Measurements from ENCODE around the gene SLAIN2.

SLAIN2 gene

GRCh38 chr4:48334236-48334635, 7.1 kb upstream of the SLAIN2 start:
- no peak for DNase-seq (ENCODE audit: low read depth in 2 of 2)

GRCh38 chr4:48334900-48335384, 6.4 kb upstream of the SLAIN2 start:
- DNase-seq (ENCODE audit: low read depth in 2 of 2) = no peak

- no peak for DNase-seq (ENCODE audit: low read depth in 2 of 2)
Observed at GRCh38 chr4:48336146-48336870, 5.0 kb upstream of the SLAIN2 start.

GRCh38 chr4:48337731-48338130, 3.6 kb upstream of the SLAIN2 start:
- DNase-seq (ENCODE audit: low read depth in 2 of 2) = no peak

- no peak for DNase-seq (ENCODE audit: low read depth in 2 of 2)
Observed at GRCh38 chr4:48339642-48340041, 1.7 kb upstream of the SLAIN2 start.

- DNase-seq (ENCODE audit: low read depth in 2 of 2) = no peak
Observed at GRCh38 chr4:48340276-48340964, 909 bp upstream of the SLAIN2 start.

- DNase-seq (ENCODE audit: low read depth in 2 of 2) = peak; percentile 19 to 31
Observed at GRCh38 chr4:48341776-48342605, 662 bp downstream of the SLAIN2 start.

GRCh38 chr4:48342606-48342880, 1.2 kb downstream of the SLAIN2 start:
- no peak for DNase-seq (ENCODE audit: low read depth in 2 of 2)

- no peak for DNase-seq (ENCODE audit: low read depth in 2 of 2)
Observed at GRCh38 chr4:48343035-48343434, 1.7 kb downstream of the SLAIN2 start.

GRCh38 chr4:48343551-48343950, 2.2 kb downstream of the SLAIN2 start:
- DNase-seq (ENCODE audit: low read depth in 2 of 2) = no peak

GRCh38 chr4:48345542-48345941, 4.2 kb downstream of the SLAIN2 start:
- no peak for DNase-seq (ENCODE audit: low read depth in 2 of 2)

- no peak for DNase-seq (ENCODE audit: low read depth in 2 of 2)
Observed at GRCh38 chr4:48346594-48346993, 5.3 kb downstream of the SLAIN2 start.

GRCh38 chr4:48347282-48347921, 6.1 kb downstream of the SLAIN2 start:
- no peak for DNase-seq (ENCODE audit: low read depth in 2 of 2)

- no peak for DNase-seq (ENCODE audit: low read depth in 2 of 2)
Observed at GRCh38 chr4:48350871-48351270, 9.5 kb downstream of the SLAIN2 start.

GRCh38 chr4:48352793-48353192, 11.5 kb downstream of the SLAIN2 start:
- no peak for DNase-seq (ENCODE audit: low read depth in 2 of 2)

GRCh38 chr4:48356355-48356754, 15.0 kb downstream of the SLAIN2 start:
- no peak for DNase-seq (ENCODE audit: low read depth in 2 of 2)

- no peak for DNase-seq (ENCODE audit: low read depth in 2 of 2)
Observed at GRCh38 chr4:48360285-48361011, 19.1 kb downstream of the SLAIN2 start.

- no peak for DNase-seq (ENCODE audit: low read depth in 2 of 2)
Observed at GRCh38 chr4:48361012-48361400, 19.7 kb downstream of the SLAIN2 start.

GRCh38 chr4:48366611-48367010, 25.3 kb downstream of the SLAIN2 start:
- DNase-seq (ENCODE audit: low read depth in 2 of 2) = no peak

- DNase-seq (ENCODE audit: low read depth in 2 of 2) = no peak
Observed at GRCh38 chr4:48367016-48367415, 25.7 kb downstream of the SLAIN2 start.

GRCh38 chr4:48368389-48368788, 27.1 kb downstream of the SLAIN2 start:
- no peak for DNase-seq (ENCODE audit: low read depth in 2 of 2)

- DNase-seq (ENCODE audit: low read depth in 2 of 2) = no peak
Observed at GRCh38 chr4:48369248-48369647, 27.9 kb downstream of the SLAIN2 start.
